HCT116 (cell line): ENCODE results near the gene PDXK.

Source experiments
- ATF3 ChIP-seq: IDR thresholded peaks from 2 replicates; pipeline ENCODE4 v1.6.1; 2012
- CTCF ChIP-seq, 3 experiments: fragments of 200-600 bp in 1 of 3; sonication (generic) in 1 of 3; IDR thresholded peaks in 2 of 3; conservative IDR thresholded peaks in 1 of 3; 2 replicates each; pipeline ENCODE4 v1.5.1; 2012 to 2017; ENCODE audit warnings: low read depth in 2 of 3, low read length in 2 of 3, antibody characterized with exemption in 1 of 3, borderline replicate concordance in 1 of 3, control low read depth in 1 of 3, mild to moderate bottlenecking in 1 of 3, mixed read lengths in 1 of 3, mixed run types in 1 of 3, moderate library complexity in 1 of 3; ENCODE audit not compliant: insufficient read depth in 1 of 3
- EZH2 ChIP-seq: fragments of 200-600 bp; sonication (generic); IDR thresholded peaks from 2 replicates; pipeline ENCODE4 v1.6.1; 2017; ENCODE audit warnings: antibody characterized with exemption, mixed run types
- EZH2phosphoT487 ChIP-seq: fragments of 200-600 bp; IDR thresholded peaks from 2 replicates; pipeline ENCODE4 v1.6.1; 2018; ENCODE audit warnings: antibody characterized with exemption, borderline replicate concordance
- POLR2A ChIP-seq: IDR thresholded peaks from 2 replicates; pipeline ENCODE4 v1.7.0; 2011; ENCODE audit warnings: borderline replicate concordance; ENCODE audit not compliant: insufficient read depth, insufficient read length; ENCODE audit errors: extremely low read depth
- POLR2AphosphoS5 ChIP-seq: IDR thresholded peaks from 2 replicates; pipeline ENCODE4 v1.6.1; 2011; ENCODE audit warnings: mild to moderate bottlenecking, low read depth, low read length, moderate library complexity
- RAD21 ChIP-seq: IDR thresholded peaks from 2 replicates; pipeline ENCODE4 v1.6.1; 2012; ENCODE audit warnings: low read depth, mild to moderate bottlenecking
- REST ChIP-seq: IDR thresholded peaks from 2 replicates; pipeline ENCODE4 v1.6.1; 2012; ENCODE audit warnings: low read depth
- SIN3A ChIP-seq: IDR thresholded peaks from 2 replicates; pipeline ENCODE4 v1.6.1; 2012; ENCODE audit warnings: low read depth

DNA sequence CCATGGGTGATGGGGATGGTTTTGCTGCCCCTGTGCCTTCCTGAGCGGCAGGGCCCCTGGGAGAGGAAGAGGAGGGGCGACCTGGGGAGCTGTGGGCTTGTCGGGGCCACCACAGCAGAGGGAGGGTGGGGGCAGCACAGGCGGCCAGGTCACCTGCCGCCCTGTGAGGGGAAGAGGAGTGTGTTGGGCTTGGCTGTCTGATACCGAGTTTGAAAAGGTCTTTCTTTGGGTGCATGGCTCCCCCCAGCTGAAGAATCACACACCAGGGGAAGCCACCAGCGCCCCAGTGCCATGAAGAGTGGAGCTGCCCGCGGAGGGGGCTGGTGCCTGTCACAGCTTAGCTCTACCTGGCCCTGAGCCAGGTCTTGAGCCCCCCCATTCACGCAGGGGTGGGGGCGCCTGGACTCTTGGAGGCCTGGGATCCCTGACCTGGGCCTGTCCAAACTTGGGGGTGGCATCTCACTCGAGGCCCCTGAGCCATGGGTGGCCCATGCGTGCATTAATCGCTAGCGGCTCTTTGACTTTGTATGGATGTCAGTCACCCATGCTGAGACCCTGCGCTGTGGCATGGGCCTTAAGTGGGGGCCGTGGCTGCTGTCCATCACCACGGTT is 30.8 kb downstream of the PDXK start:
- TF ChIP-seq SIN3A (no peak), EZH2 (no peak), REST (no peak), RAD21 (no peak), CTCF (IDR thresholded peaks at IDR 0.05 in 2 of 3, conservative IDR thresholded peaks at IDR 0.05 in 1 of 3; ENCODE audit: borderline replicate concordance in 1 of 3, insufficient read depth in 1 of 3, low read depth in 2 of 3, low read length in 2 of 3) (no peak), ATF3 (no peak), EZH2phosphoT487 (no peak), POLR2AphosphoS5 (no peak), POLR2A (no peak)
